8988T (cell line): ENCODE data around the gene CA10.
A peak's percentile ranks its signal among the peaks of the same experiment; 100 is the strongest.

Source experiments
- DNase-seq: peaks from one replicate; pipeline ENCODE4 v3.0.0; 2011

Gene CA10

DNA sequence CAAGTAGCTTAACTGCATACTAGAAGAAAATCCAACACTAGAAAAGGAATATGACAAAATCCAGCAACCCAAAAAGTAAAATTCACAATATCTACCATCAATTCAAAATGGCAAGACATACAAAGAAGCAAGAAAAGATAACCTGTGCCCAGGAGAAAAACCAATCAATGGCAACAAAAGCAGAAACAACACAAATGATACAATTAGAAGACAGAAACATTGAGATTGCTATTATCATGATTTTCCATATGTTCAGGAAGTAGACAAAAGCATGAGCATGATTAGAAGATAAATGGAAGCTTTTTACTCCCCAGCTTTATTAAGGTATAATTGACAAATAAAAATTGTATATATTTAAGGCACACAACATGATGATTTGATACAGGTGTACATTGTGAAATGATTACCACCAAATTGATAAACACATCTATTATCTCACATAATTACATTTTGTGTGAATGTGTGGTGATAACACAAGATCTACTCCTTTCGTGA, 117.3 kb downstream of the CA10 start:
- no peak for DNase-seq

DNA sequence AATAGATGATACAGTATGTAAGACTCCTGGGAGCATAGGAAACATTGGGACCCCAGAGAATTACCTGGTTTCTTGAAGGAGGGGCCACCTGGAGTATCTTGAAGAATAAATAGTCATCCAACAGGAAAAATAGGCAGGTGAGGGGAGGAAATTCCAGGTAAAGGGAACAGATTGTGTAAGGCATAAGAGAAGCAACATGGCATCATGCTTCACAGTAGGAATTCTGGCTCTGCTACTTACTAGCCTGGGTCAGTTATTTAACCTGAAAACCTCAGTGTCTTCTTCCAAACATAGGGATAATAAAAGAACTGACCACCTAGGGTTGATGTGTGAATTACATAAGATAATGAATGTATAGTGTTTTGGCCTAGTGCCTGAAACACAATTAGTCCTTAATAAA, 122.1 kb downstream of the CA10 start:
- DNase-seq, result no peak

DNA sequence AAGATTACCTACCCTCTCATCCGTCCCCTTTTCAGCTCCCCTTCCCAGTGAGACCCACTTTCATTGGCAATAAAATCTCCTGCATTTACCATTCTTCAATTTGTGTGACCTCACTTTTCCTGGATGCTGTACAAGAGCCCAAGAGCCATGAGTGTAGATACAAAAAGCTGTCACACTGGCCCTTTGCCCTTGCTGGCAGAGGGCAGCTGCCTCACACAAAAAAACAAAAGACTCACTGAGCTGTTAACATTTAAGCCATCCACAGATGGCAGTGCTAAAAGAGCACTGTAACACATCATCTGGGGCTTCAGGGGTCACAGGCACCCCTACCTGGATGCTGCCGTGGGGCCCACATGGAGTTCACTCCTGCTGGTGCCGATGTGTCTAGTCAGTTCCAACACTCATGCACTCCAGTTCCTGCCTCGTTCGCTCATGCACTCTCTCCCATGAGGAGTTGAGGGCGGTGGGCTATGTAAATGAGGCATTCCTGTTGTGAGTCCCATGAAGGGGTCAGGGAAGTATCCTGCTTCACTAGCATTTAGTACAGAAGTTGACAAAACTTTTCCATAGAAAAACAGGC, 123.1 kb downstream of the CA10 start:
- DNase-seq, result no peak

GRCh38 chr17:52032454-52032853, 126.1 kb downstream of the CA10 start:
- no peak for DNase-seq

DNA sequence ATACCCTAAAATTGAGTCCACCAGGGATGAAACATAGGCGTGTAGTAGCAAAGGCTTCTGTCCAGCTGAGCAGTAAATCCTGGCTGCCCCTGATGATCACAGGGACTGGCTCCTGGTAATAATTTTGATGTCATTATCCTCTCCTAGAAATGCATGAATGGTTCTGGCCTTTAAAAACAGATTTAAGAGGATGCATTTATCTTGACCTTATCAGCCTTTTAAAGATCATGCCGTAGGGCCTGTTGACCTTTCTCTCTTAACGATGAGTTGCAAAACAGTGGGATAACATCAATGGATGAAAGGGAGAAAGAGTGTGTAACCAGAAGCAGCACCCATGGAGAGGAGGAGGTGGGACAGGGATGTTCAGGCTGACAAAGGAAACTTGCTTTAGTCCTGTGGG, 128.5 kb downstream of the CA10 start:
- DNase-seq, result no peak

DNA sequence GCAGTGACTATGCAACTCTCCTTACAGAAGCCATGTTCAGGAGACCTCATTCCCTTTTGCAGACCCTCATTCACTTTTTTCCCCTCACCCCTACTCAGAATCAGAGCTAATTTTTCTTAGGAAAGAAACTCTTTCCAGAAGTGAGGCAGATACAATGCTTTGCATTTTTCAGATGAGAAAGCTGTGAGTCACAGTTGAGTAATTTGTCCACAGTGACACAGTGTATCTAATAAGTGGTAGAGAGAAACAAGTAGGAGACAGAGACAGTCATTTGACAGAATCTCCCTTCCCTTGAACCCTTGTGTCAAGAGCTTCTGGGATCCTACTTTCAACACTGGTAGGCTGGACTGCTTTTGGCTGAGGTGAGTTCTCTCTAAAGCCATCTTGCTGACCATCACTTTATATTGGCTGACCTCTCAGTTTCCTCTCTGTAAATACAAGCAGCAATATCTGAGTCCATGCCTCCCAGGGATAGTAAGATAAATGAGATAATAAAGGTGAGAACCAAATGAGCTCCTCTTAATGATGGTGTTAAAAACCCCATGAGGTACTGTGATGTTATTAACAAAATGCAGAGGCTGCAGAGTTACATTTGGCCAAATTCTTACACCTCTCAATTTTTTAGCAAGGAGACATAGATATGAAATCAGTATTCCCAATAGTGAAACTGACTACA, 130.8 kb downstream of the CA10 start:
- peak; percentile 26 for DNase-seq

GRCh38 chr17:52027081-52027480, 131.4 kb downstream of the CA10 start:
- no peak for DNase-seq

- DNase-seq, result no peak
Observed at GRCh38 chr17:52026075-52026474, 132.4 kb downstream of the CA10 start.

DNA sequence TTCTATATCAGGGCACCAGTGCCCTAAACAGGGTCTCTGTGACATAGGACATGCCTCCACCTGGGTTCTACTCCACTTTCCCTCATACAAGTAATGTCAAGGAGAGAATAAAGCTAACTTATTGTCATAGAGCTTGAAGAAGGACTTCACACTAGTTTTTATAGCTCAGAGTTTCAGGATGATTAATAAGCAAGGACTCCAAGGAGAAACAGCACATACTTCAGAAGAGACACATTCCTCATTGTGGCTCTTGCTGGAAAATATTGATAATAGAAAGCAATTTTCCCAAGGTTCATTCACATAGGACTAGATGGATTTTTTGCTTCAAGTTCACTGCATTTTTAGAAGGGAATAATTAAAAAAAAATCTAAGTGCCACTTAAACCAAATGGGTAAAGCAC, 133.3 kb downstream of the CA10 start:
- no peak for DNase-seq

- DNase-seq, result no peak
Observed at GRCh38 chr17:52024300-52024870, 134.1 kb downstream of the CA10 start.

DNA sequence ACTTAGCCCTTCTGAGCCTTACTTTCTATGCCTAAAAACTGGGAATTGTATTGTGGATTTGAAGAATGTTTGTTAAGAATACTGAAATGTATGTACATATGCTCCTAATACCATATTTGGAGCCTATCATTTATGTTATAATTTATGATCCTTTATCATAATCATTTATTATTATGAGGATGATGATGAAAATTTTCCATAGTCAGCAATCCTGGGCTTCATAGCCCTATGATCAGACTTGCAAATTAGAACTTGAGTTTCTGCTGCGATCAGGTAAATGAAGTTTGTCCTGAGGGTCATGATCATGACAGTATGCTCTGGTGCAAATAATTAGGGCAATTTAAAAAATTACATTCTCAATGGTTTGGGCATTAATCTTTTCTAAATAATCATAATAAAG, 147.4 kb downstream of the CA10 start:
- DNase-seq, result no peak

GRCh38 chr17:51999654-52000053, 158.9 kb downstream of the CA10 start:
- DNase-seq, result no peak

DNA sequence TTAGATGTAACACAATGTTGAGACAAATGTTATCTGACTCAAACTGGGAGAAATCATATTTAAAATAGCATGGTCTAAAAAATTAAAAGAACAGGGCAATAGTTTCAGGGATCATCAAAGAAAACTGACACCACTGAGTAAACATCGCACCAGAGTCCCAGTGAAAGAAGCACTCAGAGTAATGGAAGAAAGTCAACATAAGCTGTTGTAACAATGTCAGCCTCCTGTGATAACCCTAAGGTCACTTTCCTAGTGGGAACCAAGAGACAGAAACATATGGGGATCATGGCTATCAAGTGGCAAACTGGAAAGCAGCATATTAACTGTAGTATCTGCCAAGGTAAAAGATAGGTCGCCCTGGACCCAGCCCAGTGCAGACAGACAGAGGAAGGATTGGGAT, 160.8 kb downstream of the CA10 start:
- DNase-seq, result no peak

- DNase-seq, result no peak
Observed at GRCh38 chr17:51995797-51996403, 162.6 kb downstream of the CA10 start.

GRCh38 chr17:51992864-51993416, 165.6 kb downstream of the CA10 start:
- no peak for DNase-seq

- no peak for DNase-seq
Observed at GRCh38 chr17:51971121-51971520, 187.4 kb downstream of the CA10 start.

GRCh38 chr17:51961689-51962088, 196.8 kb downstream of the CA10 start:
- DNase-seq, result no peak

- no peak for DNase-seq
Observed at GRCh38 chr17:51957786-51958185, 200.7 kb downstream of the CA10 start.

GRCh38 chr17:51955245-51955644, 203.3 kb downstream of the CA10 start:
- no peak for DNase-seq

DNA sequence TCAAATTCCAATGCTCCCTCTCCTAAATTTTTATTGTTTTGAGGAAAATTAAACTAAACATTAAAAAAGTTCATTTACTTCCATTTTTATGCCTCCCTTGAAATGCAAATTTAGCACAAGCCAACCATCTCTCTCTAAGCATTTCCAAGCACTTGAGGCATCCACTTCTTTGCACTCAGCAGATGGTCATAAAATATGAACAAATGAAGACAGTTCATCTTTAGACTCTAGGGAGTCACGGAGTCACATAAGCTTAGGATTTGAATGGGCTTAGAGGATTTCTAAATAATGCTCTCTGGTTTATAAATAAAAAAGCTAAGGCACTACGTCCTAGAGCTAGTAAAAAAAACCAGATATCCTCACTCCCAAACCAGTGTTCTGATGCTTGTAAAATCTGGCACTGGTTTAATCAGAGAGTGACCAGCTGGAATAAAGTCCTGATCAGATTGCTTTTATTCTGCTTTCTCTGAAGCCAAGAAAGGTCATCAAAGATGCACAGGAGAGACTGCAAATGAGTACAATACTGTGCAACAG, 204.2 kb downstream of the CA10 start:
- DNase-seq, result no peak

DNA sequence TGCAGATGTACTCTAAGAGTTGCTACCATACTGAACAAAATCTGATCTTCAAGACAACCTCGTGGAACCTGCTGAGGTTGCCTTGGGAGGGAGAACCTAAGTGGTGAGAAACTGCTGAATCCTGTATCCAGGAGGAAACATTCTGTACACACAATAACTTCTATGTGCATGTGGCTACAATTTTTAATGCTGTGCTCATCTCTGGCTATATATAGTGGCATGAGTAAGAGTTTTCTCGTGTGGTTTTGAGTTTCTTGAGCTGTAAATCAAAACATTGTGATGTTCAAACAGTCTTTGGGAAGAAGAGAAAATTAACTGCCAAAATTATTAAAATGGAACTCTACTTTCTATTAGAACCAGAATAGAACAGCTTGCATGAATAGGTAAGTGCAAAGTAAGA, 206.8 kb downstream of the CA10 start:
- DNase-seq, result no peak

DNA sequence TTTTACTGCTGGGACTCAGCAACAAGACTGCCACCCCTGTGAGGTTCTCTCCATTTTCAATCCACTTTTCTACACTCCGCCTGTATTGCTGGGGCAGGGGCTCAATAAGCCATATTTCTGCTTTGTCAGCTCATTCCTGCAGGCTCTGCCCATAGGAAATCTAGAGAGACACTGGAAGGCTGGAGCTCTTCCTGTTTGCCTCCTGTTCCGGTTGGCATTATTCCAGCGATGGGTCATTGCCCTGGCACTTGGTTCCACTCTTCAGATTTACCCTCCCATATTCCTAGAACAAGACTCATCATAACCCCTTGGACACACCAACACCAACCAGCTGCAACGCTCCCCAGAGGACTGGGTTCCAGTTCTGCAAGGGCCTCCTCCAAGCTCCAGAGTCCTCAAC, 210.4 kb downstream of the CA10 start:
- peak; percentile 27 for DNase-seq

- DNase-seq, result no peak
Observed at GRCh38 chr17:51947160-51947735, 211.3 kb downstream of the CA10 start.
